GM21576 (cell line): ENCODE data around the gene USP6NL.
"Not testable (repeated sequence)": the region's sequence is repeated elsewhere in the genome, so short reads cannot be mapped to it uniquely, and the experiment has no call there.

ENCODE experiments used
- ATAC-seq: cut with Tn5 transposase; IDR thresholded peaks from one replicate; pipeline ENCODE4 v1.9.1; 2021; ENCODE audit warnings: mild to moderate bottlenecking, moderate library complexity; ENCODE audit not compliant: unreplicated experiment

Gene USP6NL

DNA sequence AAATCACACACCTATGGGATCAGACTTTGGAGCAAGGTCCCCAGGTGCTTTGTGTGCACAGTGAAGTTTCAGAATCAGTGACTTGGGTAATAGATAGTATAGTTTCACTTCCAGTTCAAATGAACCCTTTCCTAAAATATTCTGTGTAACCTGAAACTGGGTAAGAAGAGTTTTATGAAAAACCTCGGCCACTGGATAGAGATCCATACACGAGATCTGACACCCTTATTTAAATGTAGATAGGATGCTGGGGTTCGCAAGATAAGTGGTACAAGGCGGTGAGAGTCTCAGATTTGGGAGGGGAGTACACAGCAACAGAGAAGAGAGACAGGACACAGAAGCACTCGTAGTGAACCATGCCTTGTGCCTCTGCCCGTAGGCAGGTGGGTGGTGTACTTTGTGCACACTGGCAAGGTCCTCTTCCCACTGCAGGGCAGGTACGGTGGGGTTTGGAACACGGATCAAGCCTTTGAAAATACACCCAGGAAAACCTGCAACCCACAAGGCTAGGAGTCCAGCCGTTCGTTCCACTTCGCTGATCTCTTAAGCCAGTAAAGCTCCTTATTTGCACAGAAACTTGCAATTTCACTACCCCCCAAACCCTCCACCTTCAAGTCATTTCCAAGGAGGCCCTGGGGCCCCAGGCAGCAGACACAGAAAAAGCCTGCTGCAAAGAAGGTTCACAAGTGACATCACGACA is 162.8 kb downstream of the USP6NL start:
- peak; percentile 84 for ATAC-seq

DNA sequence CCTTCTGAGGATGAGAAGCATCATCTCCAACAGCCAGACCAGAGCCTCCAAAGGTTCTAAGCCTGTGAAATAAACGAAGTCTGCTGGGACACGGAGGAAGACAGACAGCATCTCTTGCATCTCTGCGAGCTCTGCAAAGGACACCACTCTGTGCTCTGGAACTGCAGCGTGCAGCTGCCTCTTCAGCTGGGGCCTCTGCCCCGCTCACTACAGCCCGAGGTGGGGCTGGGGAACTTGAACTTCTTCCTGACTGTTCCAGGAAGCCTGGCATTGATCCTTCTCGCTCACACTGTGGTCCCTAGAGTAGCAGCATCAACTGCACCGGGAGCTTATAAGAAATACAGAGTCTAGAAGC is 163.3 kb downstream of the USP6NL start:
- ATAC-seq = peak; percentile 58

DNA sequence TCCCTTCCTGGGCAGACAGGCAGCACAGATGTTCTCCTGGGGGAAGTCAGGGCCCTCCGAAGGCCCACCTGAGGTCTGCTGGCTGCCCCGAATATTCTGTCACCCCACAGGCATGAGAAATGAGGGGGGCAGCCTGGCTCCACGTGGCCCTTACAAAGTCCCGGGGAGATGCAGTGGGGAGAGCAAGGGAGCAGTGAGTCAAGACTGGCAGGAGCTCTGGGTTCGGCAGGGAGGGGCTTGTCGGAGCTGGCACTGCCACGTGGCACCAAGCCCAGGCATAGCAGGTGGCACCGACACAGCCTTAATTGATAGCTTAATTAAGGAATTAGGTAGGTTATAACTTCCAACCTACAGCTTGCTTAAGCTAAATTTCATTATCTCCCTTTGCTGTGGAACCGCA is 163.9 kb downstream of the USP6NL start:
- ATAC-seq = no peak

DNA sequence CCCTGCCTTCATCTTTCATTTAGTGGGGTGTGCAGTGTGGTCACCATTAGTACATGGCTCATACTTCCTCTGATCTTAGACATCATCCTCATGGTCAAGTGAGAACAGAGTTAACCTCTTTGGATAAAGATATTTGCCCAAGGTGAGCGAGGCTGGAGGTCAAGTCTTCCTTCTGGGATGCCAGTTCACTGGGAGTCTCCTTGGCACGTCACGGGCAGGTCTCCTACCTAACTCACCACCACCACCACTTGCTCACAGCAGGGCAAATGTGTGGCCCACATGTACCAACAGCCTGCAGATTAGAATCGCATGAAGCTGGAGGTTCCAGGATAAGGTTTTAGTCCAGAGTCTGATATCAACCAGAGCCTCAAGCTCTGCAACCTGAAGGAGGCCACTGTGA is 164.6 kb downstream of the USP6NL start:
- no peak for ATAC-seq

- ATAC-seq = no peak
Measured at GRCh38 chr10:11446133-11446532, 165.3 kb downstream of the USP6NL start.

DNA sequence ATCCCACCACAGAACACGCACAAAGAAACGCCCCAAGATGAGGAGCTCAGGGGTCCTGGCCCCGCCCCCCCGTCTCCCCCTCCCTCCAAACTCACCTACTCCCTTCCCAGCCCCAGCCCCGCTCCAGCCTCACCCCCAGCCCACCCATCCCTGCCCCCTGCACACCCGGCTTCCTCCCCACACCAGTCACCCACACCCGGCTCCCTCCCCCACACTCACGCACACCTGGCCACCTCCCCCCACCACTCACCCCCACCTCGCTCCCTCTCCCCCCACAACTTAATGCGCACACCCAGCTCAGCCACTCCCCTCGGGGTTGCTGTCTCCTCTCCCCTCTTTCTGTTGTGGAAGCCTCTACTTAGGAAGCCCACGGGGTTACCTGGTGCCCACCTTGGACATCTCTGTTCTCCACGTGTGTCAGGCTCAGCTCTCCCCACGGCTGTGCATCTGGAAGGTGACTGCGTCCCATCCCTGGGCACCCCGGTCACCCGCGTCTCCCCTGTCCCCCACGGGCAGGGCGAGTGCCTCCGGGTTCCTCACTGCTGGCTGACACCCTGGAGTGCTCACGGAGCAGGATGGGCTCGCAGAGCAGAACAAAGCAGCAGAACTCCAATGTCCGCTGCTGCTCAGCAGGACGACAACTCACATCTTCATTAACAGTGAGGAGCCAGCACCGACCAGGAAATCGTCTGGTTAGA is 166.8 kb downstream of the USP6NL start:
- ATAC-seq = no peak

GRCh38 chr10:11444155-11444530 is 167.3 kb downstream of the USP6NL start:
- ATAC-seq = no peak

DNA sequence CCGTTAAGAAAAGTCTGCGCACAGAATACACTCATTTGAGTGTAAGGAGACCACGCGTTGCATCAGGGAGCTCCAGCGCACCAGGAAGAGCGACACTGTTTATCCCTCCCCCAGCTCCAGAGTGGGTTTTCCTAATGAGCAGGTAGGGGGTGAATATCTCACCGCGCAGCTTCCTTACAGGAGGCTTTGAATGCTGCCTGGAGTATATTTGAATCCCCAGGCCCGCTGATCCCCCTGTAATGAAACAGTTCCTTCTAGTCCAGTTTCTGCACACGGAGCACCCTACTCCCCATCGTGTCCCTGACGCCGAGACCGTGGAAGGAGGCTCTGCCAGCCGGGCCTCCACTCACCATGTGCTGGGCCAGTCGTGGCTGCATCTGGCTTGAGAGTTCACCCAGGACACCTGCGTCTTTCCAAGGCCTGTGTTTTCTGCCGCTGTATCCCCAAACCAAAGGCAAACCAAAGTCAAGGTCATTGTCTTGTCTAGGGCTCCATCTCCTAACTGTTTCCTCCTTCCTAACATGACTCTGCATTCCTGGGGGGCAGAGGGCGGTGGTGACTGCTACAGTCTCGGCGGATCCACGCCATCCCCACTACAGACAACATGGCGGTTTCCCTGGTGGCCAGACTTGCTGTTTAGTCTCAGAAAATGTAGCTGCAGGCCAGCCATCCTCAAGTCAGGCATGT is 167.8 kb downstream of the USP6NL start:
- ATAC-seq = no peak

DNA sequence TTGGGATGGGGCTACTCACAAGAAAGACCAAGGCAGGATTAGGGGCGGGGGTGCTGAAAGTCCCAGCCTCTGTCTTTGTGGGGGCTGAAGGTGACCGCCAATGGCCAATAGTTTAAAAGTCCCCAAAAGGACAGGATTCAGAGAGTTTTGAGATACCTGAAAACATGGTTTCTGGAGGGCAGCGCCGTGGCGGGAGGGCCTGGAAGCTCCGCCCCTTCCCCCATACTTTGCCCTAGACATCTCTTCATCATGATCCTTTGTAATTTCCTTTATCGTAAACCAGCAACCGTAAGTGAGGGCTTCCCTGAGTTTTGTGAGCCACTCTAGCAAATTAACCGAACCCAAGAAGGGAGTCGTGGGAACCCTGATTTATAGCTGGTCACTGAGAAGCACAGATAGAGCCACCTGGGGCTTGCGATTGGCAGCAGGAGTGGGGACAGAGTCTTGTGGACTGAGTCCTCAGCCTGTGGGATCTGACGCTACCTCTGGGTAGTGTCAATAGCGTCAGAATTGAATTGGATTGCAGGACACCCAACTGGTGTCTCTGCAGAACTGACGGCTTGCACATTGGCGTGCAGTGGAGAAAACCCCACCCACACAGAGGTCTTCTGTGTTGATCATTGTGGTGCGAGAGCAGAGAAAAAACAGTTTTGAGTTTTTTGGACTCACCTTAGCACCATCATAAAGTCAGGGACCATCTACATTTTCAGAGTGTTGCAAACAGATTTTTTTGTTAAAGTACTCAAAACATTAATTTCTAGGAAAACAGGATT is 169.3 kb downstream of the USP6NL start:
- ATAC-seq = no peak

DNA sequence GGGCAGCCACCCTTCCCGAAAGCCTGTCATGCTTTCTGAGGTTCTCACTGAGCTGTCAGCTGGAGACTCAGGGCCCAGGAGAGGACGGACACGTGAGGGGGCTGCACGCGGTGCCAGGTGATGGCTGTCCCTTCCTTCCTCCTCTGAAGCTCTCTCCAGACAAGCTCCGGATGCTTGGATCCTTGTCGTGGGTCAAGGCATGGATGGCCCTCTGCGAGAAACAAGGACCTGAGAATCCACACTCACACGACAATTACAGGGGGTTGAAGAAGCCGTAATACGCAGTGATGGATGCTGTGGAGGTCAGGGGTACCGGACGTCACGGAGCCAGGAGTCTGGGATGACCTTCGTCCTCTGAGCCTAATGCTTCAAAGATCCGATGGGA is 170.3 kb downstream of the USP6NL start:
- no peak for ATAC-seq

DNA sequence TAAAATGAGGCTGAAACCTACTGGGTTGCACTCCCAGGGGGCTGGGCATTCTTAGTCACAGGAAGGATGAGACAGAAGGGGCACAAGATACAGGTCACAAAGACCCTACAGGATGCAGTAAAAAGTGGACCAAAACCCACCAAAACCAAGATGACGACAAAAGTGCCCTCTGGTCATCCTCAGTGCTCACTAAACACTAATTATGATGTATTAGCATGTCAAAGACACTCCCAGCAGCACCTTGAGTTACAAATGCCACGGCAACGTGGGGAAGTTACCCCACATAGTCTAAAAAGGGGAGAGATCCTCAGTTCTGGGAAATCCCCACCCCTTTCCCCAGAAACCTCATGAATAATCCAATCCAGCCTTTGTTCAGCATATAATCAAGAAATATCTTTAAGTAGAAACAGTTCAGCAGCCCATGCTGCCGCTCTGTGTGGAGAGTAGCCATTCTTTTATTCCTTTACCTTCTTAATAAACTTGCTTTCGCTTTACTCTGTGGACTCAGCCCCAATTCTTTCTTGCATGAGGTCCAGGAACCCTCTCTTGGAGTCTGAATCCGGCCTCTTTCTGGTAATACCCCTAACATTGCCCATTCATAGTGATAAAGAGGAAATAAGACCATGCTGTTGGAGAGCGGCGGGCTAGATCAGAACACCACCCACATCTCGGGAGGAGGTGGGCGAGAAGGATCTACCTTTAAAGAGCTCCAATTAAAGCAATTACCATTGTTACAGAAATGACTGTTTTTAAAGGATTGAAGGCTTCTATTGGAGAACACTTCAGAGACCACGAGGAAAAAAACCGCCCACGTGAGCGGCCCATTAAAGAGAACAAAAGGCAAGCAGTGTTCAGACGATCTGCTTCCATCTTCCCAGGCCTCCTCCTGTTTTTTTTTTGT is 170.9 kb downstream of the USP6NL start:
- peak; percentile 56 for ATAC-seq

- no peak for ATAC-seq
Measured at GRCh38 chr10:11439523-11440053, 171.9 kb downstream of the USP6NL start.

- ATAC-seq = no peak
Measured at GRCh38 chr10:11437391-11438142, 173.9 kb downstream of the USP6NL start.

- not testable (repeated sequence) for ATAC-seq
Measured at GRCh38 chr10:11436445-11436844, 175.0 kb downstream of the USP6NL start.

GRCh38 chr10:11435581-11435981 is 175.9 kb downstream of the USP6NL start:
- no peak for ATAC-seq

DNA sequence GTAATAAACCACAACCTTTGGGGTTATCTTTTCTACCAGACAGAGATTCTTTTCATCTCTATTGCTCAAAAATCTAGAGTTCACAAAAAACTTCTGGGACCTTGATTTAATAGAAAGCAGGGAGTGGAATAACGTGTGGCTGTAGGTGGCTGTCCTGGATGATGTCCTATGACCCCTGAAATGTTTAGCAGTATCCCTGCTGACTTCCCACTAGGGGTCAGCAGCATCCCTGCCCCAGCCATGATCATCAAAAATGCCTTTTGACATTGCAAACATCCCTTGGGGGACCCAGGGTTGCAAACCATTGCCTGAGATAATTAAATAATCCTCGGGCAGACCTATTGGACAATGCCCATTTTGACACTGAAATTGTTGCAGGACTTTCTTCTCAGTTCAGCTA is 177.1 kb downstream of the USP6NL start:
- ATAC-seq = peak; percentile 52

- no peak for ATAC-seq
Measured at GRCh38 chr10:11433657-11434056, 177.8 kb downstream of the USP6NL start.

DNA sequence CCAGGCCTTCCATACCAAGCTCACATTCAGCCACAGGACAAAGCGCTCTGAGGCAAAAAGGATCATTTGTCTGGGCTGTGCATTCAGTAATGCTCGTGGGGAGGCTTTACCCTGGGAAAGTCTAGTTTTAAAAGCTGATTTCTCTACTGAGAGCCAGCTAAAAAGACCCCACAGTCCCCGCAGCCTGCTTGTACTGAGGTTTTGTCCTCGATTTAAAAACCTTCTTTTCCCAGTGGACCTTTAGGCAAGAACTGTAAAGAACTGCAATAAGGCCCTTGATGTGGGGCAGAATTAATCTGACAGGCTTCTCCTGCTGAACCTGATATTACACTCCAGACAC is 180.3 kb downstream of the USP6NL start:
- no peak for ATAC-seq

DNA sequence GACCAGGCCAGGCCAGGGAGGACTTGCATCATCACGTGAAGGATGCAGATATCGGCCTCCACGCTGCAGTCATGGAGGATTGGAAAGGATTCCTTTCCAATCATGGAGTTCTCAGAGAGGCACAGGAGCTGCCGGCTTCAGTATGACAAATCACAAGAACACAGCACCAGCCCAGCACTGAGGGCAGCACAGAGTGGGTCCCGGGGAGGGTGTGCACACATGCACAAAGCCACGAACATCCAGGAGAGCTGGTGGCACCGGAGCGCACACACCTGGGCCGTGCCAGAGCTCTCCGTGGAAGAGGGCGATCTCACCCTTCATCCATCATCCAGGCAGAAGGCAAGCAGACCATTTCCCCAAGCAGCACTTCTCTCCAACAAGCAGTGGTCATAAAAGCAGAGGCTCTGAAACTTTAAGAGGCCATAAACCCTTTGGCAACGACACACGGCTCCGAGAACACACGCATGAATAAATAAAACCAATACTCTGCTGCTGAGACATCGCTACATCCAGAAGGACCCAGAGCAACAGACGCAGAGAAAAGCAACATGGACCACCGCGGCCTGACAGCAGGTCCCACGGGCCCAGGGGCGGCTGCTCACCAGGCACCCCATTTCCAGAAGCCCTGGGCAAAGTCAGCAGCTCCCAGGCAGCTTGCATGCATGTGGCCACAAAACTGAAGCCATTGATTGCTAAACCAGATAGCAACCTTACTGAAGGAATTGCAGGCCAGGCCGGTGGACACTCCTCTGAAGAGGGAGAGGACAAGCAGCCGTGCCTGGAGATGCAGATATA is 180.8 kb downstream of the USP6NL start:
- ATAC-seq = no peak
